ENCODE results near the gene VPS50.

DNA sequence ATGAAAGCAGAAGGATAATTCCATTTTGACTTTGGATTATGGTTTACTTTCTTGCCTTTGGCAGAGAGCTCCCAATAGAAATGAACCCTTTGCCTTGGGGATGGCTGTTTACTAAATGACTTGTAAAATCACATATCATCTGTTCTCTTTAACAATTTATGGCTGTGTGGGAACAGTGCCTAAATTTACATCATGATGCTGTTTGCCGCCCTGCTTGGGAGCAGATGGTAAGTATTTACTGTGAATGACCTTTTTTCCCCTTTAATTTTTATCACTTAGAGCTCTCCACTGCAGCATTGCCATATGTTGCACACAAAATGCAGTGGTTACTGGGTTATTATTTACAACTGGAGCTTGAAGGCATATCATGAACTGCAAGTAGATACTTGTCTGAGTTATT lies 19.3 kb upstream of the VPS50 start:
- no peak for TF ChIP-seq GATA3 (IDR thresholded peaks at IDR 0.05; ENCODE audit: low read depth, low read length)
- no peak for TF ChIP-seq GATA2 (IDR thresholded peaks at IDR 0.05; ENCODE audit: low read depth, low read length)

Data from SH-SY5Y (cell line).